ENCODE data around the gene ACOT8. TPM values are rescaled to one million over a fixed set of nuclear protein-coding genes. Genes with fewer than 3 reads are reported as not detected.

Gene ACOT8
- total and polyA plus RNA-seq, 9 of the 15 experiments (the other 6 are each of a cell fraction or from before 2014, with no cell fraction given): 8.2 to 46.7 (median 20.7) TPM

GRCh38 chr20:45890985-45891983 is 34.1 kb upstream of the ACOT8 start, which contains the start of the genes CTSA and NEURL2 (continued):
- TF ChIP-seq CHD7 (IDR thresholded peaks at IDR 0.05; ENCODE audit: low read depth, low read length) (no peak), RFX5 (IDR thresholded peaks at IDR 0.05; ENCODE audit: low read depth, low read length) (no peak), HOXB6 (CRISPR knock-in tag; IDR thresholded peaks at IDR 0.05; ENCODE audit: borderline replicate concordance) (no peak), MCM5 (IDR thresholded peaks at IDR 0.05; ENCODE audit: low read depth) (no peak), USF1 (CRISPR knock-in tag; IDR thresholded peaks at IDR 0.05) (peak; percentile 100), ZNF76 (CRISPR knock-in tag; IDR thresholded peaks at IDR 0.05; ENCODE audit: borderline replicate concordance) (no peak), CBFA2T3 (IDR thresholded peaks at IDR 0.05) (0 out of 2 replicates have a peak, but pooled peaks have one; percentile 18), ZC3H8 (IDR thresholded peaks at IDR 0.05) (no peak), HMGXB4 (CRISPR knock-in tag; IDR thresholded peaks at IDR 0.05) (no peak), KDM5B (IDR thresholded peaks at IDR 0.05; ENCODE audit: insufficient replicate concordance, low read depth, low read length) (peak; percentile 70)
- TF ChIP-seq, protein P1, sequence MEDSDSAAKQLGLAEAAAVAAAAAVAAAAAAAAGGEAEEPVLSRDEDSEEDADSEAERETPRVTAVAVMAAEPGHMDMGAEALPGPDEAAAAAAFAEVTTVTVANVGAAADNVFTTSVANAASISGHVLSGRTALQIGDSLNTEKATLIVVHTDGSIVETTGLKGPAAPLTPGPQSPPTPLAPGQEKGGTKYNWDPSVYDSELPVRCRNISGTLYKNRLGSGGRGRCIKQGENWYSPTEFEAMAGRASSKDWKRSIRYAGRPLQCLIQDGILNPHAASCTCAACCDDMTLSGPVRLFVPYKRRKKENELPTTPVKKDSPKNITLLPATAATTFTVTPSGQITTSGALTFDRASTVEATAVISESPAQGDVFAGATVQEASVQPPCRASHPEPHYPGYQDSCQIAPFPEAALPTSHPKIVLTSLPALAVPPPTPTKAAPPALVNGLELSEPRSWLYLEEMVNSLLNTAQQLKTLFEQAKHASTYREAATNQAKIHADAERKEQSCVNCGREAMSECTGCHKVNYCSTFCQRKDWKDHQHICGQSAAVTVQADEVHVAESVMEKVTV (CRISPR knock-in tag; IDR thresholded peaks at IDR 0.05): no peak

All from K562 (cell line).